ENCODE measurements around the gene DNAH1.

Gene DNAH1

DNA sequence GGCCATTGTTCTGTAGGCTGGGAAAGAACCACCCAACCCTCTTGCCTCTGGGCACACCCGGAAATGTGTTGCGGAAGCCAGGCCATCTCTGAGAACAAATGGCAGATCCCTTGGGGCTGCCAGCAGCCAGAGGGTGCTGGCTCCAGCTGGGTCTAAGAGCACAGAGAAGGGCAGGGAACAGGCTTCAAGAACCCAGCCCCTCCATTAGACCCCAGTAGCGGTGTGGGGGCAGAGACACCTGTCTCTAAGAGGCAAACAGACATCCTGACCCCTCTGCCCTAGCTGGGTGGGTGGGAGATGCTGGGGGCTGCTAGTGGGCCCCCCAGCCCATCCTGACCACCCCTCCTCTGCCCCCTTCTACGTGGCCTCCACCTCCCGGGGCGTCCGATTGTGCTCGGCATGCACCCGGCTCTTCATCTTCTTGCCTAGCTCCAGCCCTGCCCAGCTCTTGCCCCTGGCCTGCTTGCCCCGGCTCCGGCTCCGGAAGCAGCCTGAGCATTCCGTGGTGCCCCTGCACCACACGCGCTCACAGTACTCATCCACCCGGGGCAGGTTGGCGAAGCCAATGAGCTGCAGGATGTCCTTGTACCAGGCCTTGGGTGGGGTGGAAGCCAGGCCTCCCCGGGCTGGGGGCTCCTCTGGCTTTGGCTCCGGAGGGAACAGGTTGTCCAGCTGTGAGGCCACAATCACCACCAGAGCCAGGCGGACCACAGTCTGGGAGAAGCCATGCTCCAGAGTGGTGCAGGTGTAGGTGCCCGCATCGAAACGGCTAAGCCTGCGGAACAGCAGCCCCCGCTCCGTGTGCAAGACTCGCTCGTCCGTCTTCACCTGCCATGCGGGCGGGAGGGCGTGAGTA, 119.4 kb downstream of the DNAH1 start:
- no peak for DNase-seq (ENCODE audit: low read depth)

DNA sequence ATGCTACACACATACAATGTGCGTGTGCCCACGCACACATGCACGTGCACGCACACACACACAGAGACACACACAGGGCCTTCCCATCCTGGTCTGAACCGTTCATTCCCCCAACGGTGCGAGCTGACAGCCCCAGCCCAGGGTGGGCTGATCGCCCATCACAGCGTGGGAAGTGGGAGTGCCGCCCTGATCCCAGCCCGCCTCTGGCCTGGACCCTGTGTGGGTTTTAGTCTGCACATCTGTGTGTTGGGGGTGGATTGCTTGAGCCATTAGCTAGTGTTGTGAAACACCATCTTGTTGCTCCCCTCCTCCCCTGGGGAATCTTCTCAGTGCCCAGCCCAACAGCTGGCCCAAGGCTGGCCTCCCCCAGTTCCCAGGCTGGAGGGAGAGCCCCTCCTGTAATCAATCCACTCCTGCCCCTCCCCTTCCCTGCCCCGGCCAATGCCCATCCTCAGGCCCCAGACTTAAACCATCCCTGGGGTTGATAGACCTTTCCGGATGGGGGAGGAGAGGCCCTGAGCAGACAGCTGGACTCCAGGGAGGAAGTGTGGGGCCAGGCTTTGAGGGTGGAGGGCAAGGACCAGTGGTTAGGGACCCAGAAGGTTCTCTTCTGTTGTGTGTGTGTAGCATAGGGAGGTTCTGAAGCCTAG, 120.5 kb downstream of the DNAH1 start:
- DNase-seq (ENCODE audit: low read depth), result no peak

GRCh38 chr3:52437326-52438103, 121.4 kb downstream of the DNAH1 start:
- DNase-seq (ENCODE audit: low read depth), result no peak

GRCh38 chr3:52438104-52438376, 121.9 kb downstream of the DNAH1 start:
- no peak for DNase-seq (ENCODE audit: low read depth)

GRCh38 chr3:52438579-52439425, 122.7 kb downstream of the DNAH1 start:
- no peak for DNase-seq (ENCODE audit: low read depth)

DNA sequence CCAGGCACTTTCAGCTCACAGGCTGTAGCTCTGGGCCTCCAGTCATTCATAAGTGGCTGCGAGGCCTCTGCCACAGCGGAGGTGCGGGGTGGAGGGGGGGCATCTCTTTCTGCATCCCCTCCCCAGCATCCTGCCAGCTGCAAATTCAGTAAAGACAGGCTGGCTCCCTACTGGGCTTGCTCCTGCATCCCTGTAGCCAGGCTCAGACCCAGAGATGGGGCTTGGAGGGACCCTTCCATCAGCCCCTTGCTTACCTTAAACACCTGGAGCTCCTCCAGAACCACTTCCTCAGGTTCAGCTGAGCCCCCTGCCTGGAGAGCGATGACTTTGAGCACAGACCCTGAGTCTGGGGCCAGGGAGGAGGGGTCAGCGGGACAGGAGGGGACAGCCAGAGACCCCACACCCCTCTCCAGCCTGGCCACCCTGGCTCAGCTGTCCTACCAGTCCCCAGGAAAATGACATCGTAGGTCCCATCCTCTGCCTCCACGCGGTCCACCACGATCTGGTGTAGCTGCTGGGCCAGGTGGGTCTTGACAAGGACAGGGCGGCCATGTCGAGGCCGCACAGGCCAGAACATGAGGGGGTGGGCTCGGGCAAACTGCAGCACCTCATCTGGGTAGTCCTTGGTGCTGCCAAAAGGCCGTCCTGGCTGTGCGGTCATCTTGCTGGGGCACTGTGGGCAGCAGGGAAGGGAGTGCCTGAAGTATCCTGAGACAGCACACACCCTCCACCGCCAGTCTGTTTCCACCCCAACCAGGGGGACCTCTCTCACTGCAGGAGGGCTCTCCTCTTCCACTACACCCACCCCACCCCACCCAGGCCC, 123.5 kb downstream of the DNAH1 start:
- no peak for DNase-seq (ENCODE audit: low read depth)

DNA sequence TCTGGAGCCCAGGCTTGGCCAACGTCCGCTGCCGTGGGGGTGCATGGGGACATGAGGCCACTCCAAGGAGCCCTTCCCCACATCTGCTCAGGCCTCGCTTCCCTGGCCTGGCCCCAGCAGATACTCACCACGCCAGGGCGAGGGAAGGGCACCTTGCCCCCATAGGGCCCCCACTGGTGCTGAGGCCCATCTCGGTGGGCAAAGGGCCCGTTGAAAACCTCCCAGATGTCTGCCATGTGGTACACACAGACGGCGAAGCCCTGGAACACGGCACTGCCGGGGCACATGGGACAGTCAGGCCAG, 124.1 kb downstream of the DNAH1 start:
- no peak for DNase-seq (ENCODE audit: low read depth)

DNA sequence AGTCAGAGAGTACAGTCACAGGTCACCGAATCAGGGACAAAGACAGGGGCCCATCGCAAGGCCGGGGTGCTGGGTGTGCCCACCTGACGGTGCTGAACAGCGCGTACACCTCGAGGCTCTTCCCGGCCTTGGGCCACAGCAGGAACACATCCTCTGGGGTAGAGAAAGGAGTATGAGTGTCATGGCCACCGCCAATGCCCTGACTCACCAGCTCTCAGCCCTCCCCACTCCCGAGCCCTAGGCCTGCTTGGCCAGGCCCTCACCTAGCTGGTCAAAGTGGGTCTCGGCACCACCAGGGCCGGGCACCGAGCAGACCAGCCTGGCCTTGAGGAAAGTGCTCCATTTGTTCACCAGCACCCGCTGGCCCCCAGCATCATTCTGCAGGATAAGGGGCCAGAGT, 124.6 kb downstream of the DNAH1 start:
- no peak for DNase-seq (ENCODE audit: low read depth)

DNA sequence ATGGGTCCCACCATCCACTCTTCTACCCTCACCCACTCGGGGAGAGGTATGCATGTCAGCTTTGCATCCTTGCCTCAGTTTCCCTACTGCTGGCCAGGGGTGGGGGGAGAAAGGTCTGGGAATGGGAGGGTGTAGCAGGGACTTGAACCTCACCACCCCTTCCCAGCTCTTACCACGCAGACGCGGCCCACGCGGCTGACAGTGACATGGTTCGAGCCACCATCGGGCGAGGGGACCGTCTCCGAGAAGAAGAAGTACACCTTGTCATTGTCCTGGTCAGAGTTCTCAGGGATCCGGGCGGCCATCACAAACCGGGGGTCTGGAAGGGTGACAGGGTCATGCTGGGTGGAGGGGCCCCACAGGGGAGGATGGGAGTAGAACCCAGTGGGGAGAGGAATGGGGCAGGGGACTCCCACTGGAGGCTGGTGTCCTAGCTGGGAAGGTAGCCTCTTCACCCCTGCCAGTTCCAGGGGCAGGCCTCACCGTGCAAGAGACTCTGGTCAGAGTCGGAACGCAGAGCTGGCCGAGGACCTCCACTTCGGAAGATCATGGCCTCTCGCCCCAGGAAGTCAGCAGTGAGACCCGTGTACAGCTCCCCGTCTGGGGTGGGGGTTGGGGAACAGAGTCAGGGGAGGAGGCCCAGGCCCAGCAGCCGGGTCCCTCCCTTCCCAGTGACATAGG, 125.1 kb downstream of the DNAH1 start:
- DNase-seq (ENCODE audit: low read depth), result no peak

GRCh38 chr3:52441772-52442332, 125.7 kb downstream of the DNAH1 start:
- no peak for DNase-seq (ENCODE audit: low read depth)

GRCh38 chr3:52442409-52443267, 126.5 kb downstream of the DNAH1 start:
- DNase-seq (ENCODE audit: low read depth), result no peak

DNA sequence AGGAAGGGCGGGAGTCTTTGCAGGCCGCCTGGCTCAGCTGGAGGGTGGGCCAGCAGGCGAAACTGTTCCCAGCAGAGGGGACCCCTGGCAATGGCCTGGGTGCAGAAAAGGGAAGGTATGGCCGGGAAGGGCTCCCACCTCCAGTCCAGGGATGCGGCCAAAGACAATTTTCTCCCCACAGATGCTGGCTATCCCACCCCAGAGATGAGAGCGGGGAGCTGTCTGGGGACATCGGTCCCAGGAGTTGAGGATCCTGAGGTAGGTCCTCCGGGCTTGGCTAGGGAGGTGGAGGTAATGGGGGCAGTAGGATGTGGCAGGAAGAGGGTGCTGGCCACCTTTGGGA, 127.1 kb downstream of the DNAH1 start:
- DNase-seq (ENCODE audit: low read depth), result no peak

DNA sequence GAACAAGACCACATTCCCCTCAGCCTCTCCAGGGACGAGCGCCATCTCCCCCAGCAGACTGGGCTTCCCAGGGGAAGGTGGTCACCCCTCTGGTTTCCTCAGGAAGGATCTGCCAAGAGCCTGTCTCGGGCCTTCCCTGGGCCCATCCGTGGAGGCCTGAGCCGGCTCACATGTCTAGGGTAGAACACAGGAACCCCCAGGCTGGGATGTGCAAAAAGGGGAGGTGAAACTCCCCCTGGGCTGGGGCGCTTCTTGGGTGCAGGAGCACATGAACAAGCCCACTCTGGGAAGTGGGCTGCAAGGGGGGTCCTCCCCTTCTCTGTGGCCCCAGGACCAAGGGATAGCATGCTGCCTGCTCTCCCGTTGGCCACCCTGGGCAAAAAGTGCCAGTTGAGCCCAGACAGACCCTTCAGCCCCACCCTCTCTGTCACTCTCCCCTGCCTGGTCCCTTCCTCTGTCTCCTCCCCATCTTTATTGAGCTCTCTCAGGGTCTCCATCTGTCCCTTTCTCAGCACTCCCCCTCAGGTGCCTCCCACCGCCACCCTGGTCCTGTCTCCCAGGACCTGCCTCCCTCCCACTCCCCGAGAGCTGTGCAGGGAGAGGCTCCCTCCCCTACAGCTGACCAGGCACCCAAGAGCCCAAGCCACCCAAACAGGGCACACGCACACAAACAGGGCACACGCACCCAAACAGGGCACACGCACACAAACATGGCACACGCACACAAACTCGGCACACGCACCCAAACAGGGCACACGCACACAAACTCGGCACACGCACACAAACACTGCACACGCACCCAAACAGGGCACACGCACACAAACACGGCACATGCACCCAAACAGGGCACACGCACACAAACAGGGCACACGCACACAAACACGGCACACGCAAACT, 127.9 kb downstream of the DNAH1 start:
- no peak for DNase-seq (ENCODE audit: low read depth)

DNA sequence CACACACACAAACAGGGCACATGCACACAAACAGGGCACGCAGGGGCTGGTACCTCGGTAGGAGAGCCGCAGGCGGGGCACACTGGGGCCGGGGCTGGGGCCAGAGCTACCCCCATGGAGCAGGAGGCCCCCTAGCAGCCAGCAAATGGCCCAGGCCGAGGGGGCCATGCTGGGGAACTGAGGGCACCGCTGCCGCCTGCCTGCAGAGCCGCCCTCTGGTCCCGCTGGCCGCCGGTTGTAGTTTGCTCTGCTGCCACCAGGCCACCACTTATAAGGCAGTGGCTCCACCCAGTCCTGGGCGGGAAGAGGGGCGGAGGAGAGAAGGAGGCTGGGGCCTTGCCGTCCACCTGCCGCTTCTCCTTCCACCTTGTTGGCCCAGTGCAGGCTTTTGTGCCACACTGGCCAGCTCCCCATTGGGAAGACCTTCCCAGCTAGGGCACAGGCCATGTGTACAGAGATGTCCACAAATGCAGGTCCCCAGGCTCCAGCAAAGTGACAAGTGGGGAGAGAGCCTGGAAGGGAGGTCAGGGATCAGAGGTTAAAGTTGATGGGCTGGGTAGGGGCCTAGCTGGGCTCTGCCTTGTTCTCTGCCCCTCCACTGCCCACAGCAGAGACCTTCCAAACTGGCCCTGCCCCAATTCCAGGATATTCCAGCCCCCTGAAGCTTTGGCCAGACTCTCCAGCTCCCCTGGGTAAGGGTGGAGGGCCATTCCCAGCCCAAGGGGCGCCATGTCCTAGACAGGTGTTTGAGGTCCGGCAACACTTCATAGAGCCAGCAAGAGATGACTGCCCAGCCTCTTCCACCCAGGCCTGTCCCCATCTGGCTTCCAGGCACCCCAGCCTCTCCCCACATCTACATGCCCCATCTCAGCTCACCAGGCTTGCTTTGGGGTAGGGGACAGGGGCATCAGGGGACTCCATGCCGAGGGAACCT, 129.0 kb downstream of the DNAH1 start, which contains the start of gene SEMA3G:
SEMA3G (minus strand) TSS at position 244 of the 934 bp plus-strand sequence; CDS start at position 168, 76 bp downstream.
- peak; percentile 63 for DNase-seq (ENCODE audit: low read depth)

GRCh38 chr3:52446042-52446441, 129.9 kb downstream of the DNAH1 start:
- no peak for DNase-seq (ENCODE audit: low read depth)

GRCh38 chr3:52446631-52447511, 130.8 kb downstream of the DNAH1 start:
- peak; percentile 40 for DNase-seq (ENCODE audit: low read depth)
